ENCODE measurements around the gene TRRAP.

TRRAP gene

DNA sequence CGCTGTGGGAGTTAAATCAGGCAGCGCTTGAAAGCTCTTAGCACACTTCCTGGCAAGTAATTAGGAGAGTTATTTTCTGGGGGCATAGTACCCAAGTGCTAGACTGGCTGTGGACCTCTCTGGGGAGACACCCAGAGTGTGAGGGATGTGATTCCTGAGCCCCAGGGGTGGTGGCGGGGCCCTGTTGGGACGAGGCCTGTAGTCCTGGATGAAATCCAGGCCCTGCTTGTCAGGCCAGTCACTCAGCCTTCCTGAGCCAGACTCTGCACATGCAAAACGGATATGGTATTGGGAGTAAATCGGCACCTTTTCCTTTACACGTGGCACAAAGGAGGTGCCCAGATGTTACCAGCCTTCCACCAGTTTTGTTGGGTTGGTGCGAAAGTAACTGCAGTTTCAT lies 31.2 kb downstream of the TRRAP start:
- DNase-seq (ENCODE audit: low spot score): no peak
- TF ChIP-seq, protein P1, sequence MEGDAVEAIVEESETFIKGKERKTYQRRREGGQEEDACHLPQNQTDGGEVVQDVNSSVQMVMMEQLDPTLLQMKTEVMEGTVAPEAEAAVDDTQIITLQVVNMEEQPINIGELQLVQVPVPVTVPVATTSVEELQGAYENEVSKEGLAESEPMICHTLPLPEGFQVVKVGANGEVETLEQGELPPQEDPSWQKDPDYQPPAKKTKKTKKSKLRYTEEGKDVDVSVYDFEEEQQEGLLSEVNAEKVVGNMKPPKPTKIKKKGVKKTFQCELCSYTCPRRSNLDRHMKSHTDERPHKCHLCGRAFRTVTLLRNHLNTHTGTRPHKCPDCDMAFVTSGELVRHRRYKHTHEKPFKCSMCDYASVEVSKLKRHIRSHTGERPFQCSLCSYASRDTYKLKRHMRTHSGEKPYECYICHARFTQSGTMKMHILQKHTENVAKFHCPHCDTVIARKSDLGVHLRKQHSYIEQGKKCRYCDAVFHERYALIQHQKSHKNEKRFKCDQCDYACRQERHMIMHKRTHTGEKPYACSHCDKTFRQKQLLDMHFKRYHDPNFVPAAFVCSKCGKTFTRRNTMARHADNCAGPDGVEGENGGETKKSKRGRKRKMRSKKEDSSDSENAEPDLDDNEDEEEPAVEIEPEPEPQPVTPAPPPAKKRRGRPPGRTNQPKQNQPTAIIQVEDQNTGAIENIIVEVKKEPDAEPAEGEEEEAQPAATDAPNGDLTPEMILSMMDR (IDR thresholded peaks at IDR 0.05; ENCODE audit: borderline replicate concordance, control extremely low read depth, extremely low read depth, insufficient read depth, missing control alignments): no peak
- in situ Hi-C loops (cut with MboI; ENCODE audit: low sequenced_read_pairs, unreplicated experiment): no loop called here

DNA sequence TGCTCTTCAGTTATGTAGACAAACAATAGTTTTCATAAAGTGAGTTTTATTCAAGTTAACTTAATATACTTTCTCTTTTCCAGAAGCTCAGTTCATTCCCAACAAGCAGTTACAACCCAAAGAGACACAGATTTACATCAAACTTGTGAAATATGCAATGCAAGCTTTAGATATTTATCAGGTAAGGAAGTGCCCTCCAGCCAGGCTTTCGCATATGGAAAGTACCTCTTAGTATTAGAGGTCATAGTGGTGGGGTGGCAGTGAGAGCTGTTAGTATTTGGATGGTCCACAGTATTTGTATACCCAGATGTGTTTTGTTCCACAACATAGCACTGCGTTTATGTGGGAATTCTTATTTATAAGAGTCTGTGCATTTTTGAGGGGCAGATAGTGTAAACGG lies 32.1 kb downstream of the TRRAP start:
- in situ Hi-C loops (cut with MboI; ENCODE audit: low sequenced_read_pairs, unreplicated experiment): no loop called here
- TF ChIP-seq, protein P1 (IDR thresholded peaks at IDR 0.05; ENCODE audit: borderline replicate concordance, control extremely low read depth, extremely low read depth, insufficient read depth, missing control alignments): no peak
- no peak for DNase-seq (ENCODE audit: low spot score)

DNA sequence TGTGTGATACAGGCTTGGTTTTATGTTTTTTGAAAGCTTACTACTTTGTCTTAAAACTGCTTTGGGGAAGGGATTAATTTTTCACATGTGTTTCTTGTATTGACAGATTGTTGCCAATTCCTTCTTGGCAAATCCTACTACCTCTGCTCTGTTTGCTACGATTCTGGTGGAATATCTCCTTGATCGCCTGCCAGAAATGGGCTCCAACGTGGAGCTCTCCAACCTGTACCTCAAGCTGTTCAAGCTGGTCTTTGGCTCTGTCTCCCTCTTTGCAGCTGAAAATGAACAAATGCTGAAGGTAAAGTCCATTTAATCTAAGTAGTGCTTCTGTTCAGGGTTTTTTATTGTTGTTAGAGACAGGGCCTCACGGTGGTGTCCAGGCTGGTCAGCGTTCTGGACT lies 33.6 kb downstream of the TRRAP start:
- TF ChIP-seq, protein P1 (IDR thresholded peaks at IDR 0.05; ENCODE audit: borderline replicate concordance, control extremely low read depth, extremely low read depth, insufficient read depth, missing control alignments): no peak
- in situ Hi-C loops (cut with MboI; ENCODE audit: low sequenced_read_pairs, unreplicated experiment): no loop called here
- DNase-seq (ENCODE audit: low spot score): no peak

DNA sequence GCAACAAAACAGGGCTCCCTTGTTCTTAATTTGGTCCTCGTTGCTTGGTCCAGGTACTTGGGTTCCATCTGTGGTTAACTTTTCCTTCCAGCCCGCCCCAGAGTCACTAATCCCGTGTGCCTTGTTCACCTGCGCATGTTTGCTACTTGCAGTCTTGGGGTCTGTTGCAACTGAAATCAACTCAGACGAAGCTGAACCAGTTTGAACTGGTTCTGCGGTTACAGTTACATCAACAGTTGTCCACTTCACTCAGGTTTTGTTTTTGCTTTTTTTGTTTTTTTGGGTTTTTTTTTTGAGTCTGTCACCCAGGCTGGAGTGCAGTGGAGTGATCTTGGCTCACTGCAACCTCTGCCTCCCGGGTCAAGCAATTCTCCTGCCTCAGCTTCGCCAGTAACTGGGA lies 34.7 kb downstream of the TRRAP start:
- TF ChIP-seq, protein P1 (IDR thresholded peaks at IDR 0.05; ENCODE audit: borderline replicate concordance, control extremely low read depth, extremely low read depth, insufficient read depth, missing control alignments): no peak
- in situ Hi-C loops (cut with MboI; ENCODE audit: low sequenced_read_pairs, unreplicated experiment): no loop called here
- no peak for DNase-seq (ENCODE audit: low spot score)

DNA sequence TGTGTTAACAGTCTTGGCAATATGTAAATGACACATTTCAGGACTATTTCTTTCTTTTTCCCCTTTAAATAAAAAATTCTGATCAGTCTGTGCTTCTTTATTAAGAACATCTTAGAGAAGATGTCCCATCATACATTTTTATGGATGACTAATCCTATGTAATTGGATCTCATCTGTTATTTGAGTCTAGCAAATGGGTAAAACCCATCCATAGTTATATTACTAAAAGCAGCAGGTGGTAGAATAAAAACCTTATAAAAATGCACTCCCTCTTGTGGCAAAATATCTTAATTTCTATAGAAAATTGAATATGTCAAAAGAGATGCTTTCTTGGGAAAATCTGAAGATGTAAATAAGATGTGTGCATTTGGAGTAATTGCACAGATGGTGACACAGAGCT lies 35.3 kb downstream of the TRRAP start:
- in situ Hi-C loops (cut with MboI; ENCODE audit: low sequenced_read_pairs, unreplicated experiment): no loop called here
- TF ChIP-seq, protein P1 (IDR thresholded peaks at IDR 0.05; ENCODE audit: borderline replicate concordance, control extremely low read depth, extremely low read depth, insufficient read depth, missing control alignments): no peak
- DNase-seq (ENCODE audit: low spot score): no peak

DNA sequence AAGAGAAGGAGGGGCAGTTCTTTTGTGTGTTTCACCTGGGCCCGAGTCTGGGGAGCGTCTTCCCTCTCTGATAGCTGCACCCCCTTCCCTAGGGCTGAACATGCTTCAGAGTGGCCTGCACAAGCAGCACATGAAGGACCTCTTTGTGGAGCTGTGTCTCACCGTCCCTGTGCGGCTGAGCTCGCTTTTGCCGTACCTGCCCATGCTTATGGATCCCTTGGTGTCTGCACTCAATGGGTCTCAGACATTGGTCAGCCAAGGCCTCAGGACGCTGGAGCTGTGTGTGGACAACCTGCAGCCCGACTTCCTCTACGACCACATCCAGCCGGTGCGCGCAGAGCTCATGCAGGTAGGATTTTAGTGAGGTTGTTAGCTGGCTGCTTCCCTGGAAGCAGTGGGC lies 39.0 kb downstream of the TRRAP start:
- TF ChIP-seq, protein P1 (IDR thresholded peaks at IDR 0.05; ENCODE audit: borderline replicate concordance, control extremely low read depth, extremely low read depth, insufficient read depth, missing control alignments): no peak
- in situ Hi-C loops (cut with MboI; ENCODE audit: low sequenced_read_pairs, unreplicated experiment): no loop called here
- DNase-seq (ENCODE audit: low spot score): no peak
